ENCODE results near the gene PSAPL1.

DNA sequence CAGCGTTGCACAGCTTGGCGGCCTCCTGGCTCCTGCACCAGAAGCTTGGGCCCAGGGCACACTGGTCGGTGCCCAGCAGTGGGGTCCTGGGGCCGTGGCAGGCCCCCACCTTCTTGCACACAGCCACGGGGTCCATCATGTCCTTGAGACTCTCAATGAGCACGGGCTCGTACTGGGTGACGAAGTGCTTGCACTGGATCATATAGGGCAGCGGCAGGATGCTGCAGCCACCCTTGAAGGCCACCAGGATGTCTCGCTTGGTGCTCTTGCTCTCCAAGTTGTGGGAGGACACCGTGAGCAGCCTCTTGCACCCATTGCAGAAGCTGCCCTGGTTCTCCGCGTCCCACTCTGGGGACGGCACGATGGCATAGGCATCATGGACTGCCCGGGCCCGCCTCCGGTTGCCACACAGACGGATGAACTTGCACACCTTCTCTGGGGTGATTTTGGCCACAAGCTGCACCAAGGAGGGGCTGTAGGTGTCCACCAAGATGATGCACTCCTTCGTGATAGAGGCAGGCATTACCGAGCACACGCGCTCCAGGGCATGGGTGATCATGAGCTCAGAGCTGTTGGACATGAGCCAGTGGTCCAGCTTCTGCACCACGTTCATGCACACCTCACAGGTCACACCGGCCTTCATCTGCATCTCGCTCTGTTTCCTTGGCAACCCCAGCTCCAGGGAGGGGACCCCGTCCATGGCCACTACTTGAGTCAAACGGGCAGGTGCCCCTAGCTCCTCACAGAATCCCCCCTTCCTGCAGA, 1.2 kb downstream of the PSAPL1 start:
- TF ChIP-seq EZH2 (IDR thresholded peaks at IDR 0.05; ENCODE audit: borderline replicate concordance, low read depth, low read length, severe bottlenecking), result no peak
- TF ChIP-seq, protein P1, sequence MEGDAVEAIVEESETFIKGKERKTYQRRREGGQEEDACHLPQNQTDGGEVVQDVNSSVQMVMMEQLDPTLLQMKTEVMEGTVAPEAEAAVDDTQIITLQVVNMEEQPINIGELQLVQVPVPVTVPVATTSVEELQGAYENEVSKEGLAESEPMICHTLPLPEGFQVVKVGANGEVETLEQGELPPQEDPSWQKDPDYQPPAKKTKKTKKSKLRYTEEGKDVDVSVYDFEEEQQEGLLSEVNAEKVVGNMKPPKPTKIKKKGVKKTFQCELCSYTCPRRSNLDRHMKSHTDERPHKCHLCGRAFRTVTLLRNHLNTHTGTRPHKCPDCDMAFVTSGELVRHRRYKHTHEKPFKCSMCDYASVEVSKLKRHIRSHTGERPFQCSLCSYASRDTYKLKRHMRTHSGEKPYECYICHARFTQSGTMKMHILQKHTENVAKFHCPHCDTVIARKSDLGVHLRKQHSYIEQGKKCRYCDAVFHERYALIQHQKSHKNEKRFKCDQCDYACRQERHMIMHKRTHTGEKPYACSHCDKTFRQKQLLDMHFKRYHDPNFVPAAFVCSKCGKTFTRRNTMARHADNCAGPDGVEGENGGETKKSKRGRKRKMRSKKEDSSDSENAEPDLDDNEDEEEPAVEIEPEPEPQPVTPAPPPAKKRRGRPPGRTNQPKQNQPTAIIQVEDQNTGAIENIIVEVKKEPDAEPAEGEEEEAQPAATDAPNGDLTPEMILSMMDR (IDR thresholded peaks at IDR 0.05; ENCODE audit: borderline replicate concordance, extremely low read depth, low read length, poor library complexity, severe bottlenecking), result no peak
